GM18502 (cell line): ENCODE data around the gene RFX8.
"Not testable (repeated sequence)": the region's sequence is repeated elsewhere in the genome, so short reads cannot be mapped to it uniquely, and the experiment has no call there.

Experiments used
- ATAC-seq: cut with Tn5 transposase; IDR thresholded peaks from one replicate; pipeline ENCODE4 v1.9.1; 2021; ENCODE audit warnings: mild to moderate bottlenecking; ENCODE audit not compliant: unreplicated experiment, poor library complexity

RFX8 gene

GRCh38 chr2:101474731-101475384, at the start of gene RFX8:
TSS of gene RFX8 (minus strand) at chr2:101475112. CDS start at chr2:101466848, 8,264 bp downstream.
- no peak for ATAC-seq

GRCh38 chr2:101521487-101521886, 46.6 kb upstream of the RFX8 start:
- no peak for ATAC-seq

GRCh38 chr2:101520246-101520645, 45.3 kb upstream of the RFX8 start:
- no peak for ATAC-seq

GRCh38 chr2:101518578-101519492, 43.9 kb upstream of the RFX8 start:
- ATAC-seq, result no peak

GRCh38 chr2:101517758-101518271, 42.9 kb upstream of the RFX8 start:
- ATAC-seq, result no peak

GRCh38 chr2:101516823-101517690, 42.1 kb upstream of the RFX8 start:
- no peak for ATAC-seq

- no peak for ATAC-seq
These were observed 41.4 kb upstream of the RFX8 start for GRCh38 chr2:101516349-101516748.

GRCh38 chr2:101515477-101515876, 40.6 kb upstream of the RFX8 start:
- ATAC-seq, result no peak

GRCh38 chr2:101512993-101513392, 38.1 kb upstream of the RFX8 start:
- no peak for ATAC-seq

- ATAC-seq, result no peak
These were observed 36.5 kb upstream of the RFX8 start for GRCh38 chr2:101511381-101511780.

- no peak for ATAC-seq
These were observed 34.8 kb upstream of the RFX8 start for GRCh38 chr2:101509499-101510284.

GRCh38 chr2:101508636-101509035, 33.7 kb upstream of the RFX8 start:
- no peak for ATAC-seq

GRCh38 chr2:101505276-101505675, 30.4 kb upstream of the RFX8 start:
- ATAC-seq, result not testable (repeated sequence)

- ATAC-seq, result not testable (repeated sequence)
These were observed 29.8 kb upstream of the RFX8 start for GRCh38 chr2:101504744-101505143.

- no peak for ATAC-seq
These were observed 27.2 kb upstream of the RFX8 start for GRCh38 chr2:101502095-101502494.

- ATAC-seq, result no peak
These were observed 26.5 kb upstream of the RFX8 start for GRCh38 chr2:101501443-101501842.

GRCh38 chr2:101500860-101501259, 25.9 kb upstream of the RFX8 start:
- ATAC-seq, result no peak

- no peak for ATAC-seq
These were observed 25.3 kb upstream of the RFX8 start for GRCh38 chr2:101500180-101500579.

- no peak for ATAC-seq
These were observed 21.4 kb upstream of the RFX8 start for GRCh38 chr2:101496279-101496678.
